ENCODE data around the gene OGFOD1.

DNA sequence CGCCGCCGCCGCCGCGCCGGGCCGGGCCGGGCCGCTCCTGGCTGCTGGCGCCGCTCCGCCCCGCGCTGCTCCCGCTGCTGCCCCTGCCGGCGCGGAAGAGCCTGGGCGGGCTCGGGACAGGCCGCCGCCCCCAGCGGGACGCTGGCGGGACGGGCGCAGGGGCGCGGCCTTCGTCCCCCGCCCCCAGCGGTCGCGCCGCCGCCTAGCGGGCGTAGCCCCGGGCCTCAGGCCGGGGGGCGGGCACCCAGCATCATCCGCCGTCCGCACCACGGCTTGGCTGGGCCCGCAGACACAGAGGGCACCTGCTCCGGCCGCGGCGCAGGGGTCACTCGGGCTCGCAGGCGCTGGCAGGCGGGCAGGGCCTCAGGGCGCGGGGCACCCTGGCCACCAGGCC is 25.9 kb upstream of the OGFOD1 start, which contains the start of gene AMFR:
- TF ChIP-seq SUZ12 (IDR thresholded peaks at IDR 0.05; ENCODE audit: unreplicated experiment) (no peak), CHD1 (IDR thresholded peaks at IDR 0.05; ENCODE audit: low read depth, low read length) (no peak), SIX5 (IDR thresholded peaks at IDR 0.05; ENCODE audit: low read depth, low read length, severe bottlenecking) (no peak), POLR2A (IDR thresholded peaks at IDR 0.05; ENCODE audit: low read depth, low read length) (peak; percentile 48), BRCA1 (IDR thresholded peaks at IDR 0.05; ENCODE audit: low read depth, low read length) (no peak), PBX3 (IDR thresholded peaks at IDR 0.05; ENCODE audit: insufficient replicate concordance, low read depth, low read length) (no peak), DPF2 (IDR thresholded peaks at IDR 0.05) (peak; percentile 21; the same call in 1 of the 2 replicates), FOXM1 (IDR thresholded peaks at IDR 0.05; ENCODE audit: low read depth, low read length) (no peak), NFYB (IDR thresholded peaks at IDR 0.05; ENCODE audit: insufficient read depth, low read depth, low read length) (no peak), RUNX3 (IDR thresholded peaks at IDR 0.05; ENCODE audit: low read length) (no peak)
- TF ChIP-seq, protein P1, sequence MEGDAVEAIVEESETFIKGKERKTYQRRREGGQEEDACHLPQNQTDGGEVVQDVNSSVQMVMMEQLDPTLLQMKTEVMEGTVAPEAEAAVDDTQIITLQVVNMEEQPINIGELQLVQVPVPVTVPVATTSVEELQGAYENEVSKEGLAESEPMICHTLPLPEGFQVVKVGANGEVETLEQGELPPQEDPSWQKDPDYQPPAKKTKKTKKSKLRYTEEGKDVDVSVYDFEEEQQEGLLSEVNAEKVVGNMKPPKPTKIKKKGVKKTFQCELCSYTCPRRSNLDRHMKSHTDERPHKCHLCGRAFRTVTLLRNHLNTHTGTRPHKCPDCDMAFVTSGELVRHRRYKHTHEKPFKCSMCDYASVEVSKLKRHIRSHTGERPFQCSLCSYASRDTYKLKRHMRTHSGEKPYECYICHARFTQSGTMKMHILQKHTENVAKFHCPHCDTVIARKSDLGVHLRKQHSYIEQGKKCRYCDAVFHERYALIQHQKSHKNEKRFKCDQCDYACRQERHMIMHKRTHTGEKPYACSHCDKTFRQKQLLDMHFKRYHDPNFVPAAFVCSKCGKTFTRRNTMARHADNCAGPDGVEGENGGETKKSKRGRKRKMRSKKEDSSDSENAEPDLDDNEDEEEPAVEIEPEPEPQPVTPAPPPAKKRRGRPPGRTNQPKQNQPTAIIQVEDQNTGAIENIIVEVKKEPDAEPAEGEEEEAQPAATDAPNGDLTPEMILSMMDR (IDR thresholded peaks at IDR 0.05 in 2 of 3, conservative IDR thresholded peaks at IDR 0.05 in 1 of 3; ENCODE audit: control insufficient read depth in 2 of 3, extremely low read depth in 1 of 3, insufficient read depth in 1 of 3, low read depth in 3 of 3, low read length in 3 of 3), result peak; percentile 14 to 36 (median 29); a peak in 4 of 6 replicates
- TF ChIP-seq, protein P2, sequence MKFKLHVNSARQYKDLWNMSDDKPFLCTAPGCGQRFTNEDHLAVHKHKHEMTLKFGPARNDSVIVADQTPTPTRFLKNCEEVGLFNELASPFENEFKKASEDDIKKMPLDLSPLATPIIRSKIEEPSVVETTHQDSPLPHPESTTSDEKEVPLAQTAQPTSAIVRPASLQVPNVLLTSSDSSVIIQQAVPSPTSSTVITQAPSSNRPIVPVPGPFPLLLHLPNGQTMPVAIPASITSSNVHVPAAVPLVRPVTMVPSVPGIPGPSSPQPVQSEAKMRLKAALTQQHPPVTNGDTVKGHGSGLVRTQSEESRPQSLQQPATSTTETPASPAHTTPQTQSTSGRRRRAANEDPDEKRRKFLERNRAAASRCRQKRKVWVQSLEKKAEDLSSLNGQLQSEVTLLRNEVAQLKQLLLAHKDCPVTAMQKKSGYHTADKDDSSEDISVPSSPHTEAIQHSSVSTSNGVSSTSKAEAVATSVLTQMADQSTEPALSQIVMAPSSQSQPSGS (IDR thresholded peaks at IDR 0.05; ENCODE audit: low read length), result no peak
- TF ChIP-seq, protein P3, sequence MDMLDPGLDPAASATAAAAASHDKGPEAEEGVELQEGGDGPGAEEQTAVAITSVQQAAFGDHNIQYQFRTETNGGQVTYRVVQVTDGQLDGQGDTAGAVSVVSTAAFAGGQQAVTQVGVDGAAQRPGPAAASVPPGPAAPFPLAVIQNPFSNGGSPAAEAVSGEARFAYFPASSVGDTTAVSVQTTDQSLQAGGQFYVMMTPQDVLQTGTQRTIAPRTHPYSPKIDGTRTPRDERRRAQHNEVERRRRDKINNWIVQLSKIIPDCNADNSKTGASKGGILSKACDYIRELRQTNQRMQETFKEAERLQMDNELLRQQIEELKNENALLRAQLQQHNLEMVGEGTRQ (IDR thresholded peaks at IDR 0.05; ENCODE audit: borderline replicate concordance, low read depth, low read length), result no peak

Data from GM12878 (cell line).